Measurements from ENCODE around the gene OSBPL9. TPM values are rescaled to one million over a fixed set of nuclear protein-coding genes. Genes with fewer than 3 reads are reported as not detected.

Gene OSBPL9
- total RNA-seq, 6 experiments from 2014 or later = 39.8 to 54.2 (median 44.8) TPM

- Mint-ChIP-seq H3K36me3 (ENCODE audit: low read depth) (peaks cover 7% of the 10 kb centered on the region), H3K4me3 (peak overlapping the region; percentile 36; the same call in 1 of the 2 replicates), H3K9me3 (no peaks in the 10 kb centered on the region), H3K27ac (peak overlapping the region; percentile 76), H3K4me1 (ENCODE audit: low read depth) (peaks cover 75% of the 10 kb centered on the region), H3K27me3 (ENCODE audit: insufficient read depth) (peaks cover 1% of the 10 kb centered on the region; the same call in 1 of the 2 replicates)
- no peak for TF ChIP-seq CTCF (IDR thresholded peaks at IDR 0.05)
- peak; percentile 69 for DNase-seq
These were observed 31.6 kb downstream of the OSBPL9 start for GRCh38 chr1:51648180-51649109.

GRCh38 chr1:51649593-51650091 is 32.8 kb downstream of the OSBPL9 start:
- no peaks in the 10 kb centered on the region for H3K9me3 Mint-ChIP-seq
- TF ChIP-seq CTCF (IDR thresholded peaks at IDR 0.05) = no peak
- H3K27ac Mint-ChIP-seq = peak overlapping the region; percentile 76
- H3K4me1 Mint-ChIP-seq (ENCODE audit: low read depth) = peaks cover 63% of the 10 kb centered on the region
- peak overlapping the region; percentile 27; the same call in 1 of the 2 replicates for H3K4me3 Mint-ChIP-seq
- peaks cover 1% of the 10 kb centered on the region; the same call in 1 of the 2 replicates for H3K27me3 Mint-ChIP-seq (ENCODE audit: insufficient read depth)
- peaks cover 4% of the 10 kb centered on the region; the same call in 1 of the 2 replicates for H3K36me3 Mint-ChIP-seq (ENCODE audit: low read depth)
- no peak for DNase-seq

- Mint-ChIP-seq H3K9me3 (no peaks in the 10 kb centered on the region), H3K27ac (peak overlapping the region; percentile 76), H3K36me3 (ENCODE audit: low read depth) (peaks cover 4% of the 10 kb centered on the region; the same call in 1 of the 2 replicates), H3K4me3 (no peak overlapping the region), H3K4me1 (ENCODE audit: low read depth) (peaks cover 58% of the 10 kb centered on the region), H3K27me3 (ENCODE audit: insufficient read depth) (peaks cover 1% of the 10 kb centered on the region; the same call in 1 of the 2 replicates)
- no peak for DNase-seq
- TF ChIP-seq CTCF (IDR thresholded peaks at IDR 0.05) = no peak
These were observed 33.3 kb downstream of the OSBPL9 start for GRCh38 chr1:51650198-51650597.

GRCh38 chr1:51651552-51651942 is 34.7 kb downstream of the OSBPL9 start:
- TF ChIP-seq CTCF (IDR thresholded peaks at IDR 0.05) = no peak
- Mint-ChIP-seq H3K27ac (no peak overlapping the region), H3K4me3 (no peak overlapping the region), H3K9me3 (no peaks in the 10 kb centered on the region), H3K27me3 (ENCODE audit: insufficient read depth) (peaks cover 5% of the 10 kb centered on the region), H3K4me1 (ENCODE audit: low read depth) (peaks cover 48% of the 10 kb centered on the region), H3K36me3 (ENCODE audit: low read depth) (peaks cover 4% of the 10 kb centered on the region; the same call in 1 of the 2 replicates)
- no peak for DNase-seq

GRCh38 chr1:51652599-51652998 is 35.7 kb downstream of the OSBPL9 start:
- peaks cover 4% of the 10 kb centered on the region; the same call in 1 of the 2 replicates for H3K36me3 Mint-ChIP-seq (ENCODE audit: low read depth)
- peaks cover 5% of the 10 kb centered on the region for H3K27me3 Mint-ChIP-seq (ENCODE audit: insufficient read depth)
- 0 out of 2 replicates have a peak overlapping the region, but pooled peaks have one; percentile 20 for H3K27ac Mint-ChIP-seq
- H3K4me1 Mint-ChIP-seq (ENCODE audit: low read depth) = peaks cover 45% of the 10 kb centered on the region
- H3K4me3 Mint-ChIP-seq = no peak overlapping the region
- no peak for DNase-seq
- TF ChIP-seq CTCF (IDR thresholded peaks at IDR 0.05) = no peak
- H3K9me3 Mint-ChIP-seq = no peaks in the 10 kb centered on the region

Data from HFFc6 (cell line).